Measurements from ENCODE around the gene CCM2. TPM values are rescaled to one million over a fixed set of nuclear protein-coding genes. Genes with fewer than 3 reads are reported as not detected.
"Not testable (repeated sequence)": the region's sequence is repeated elsewhere in the genome, so short reads cannot be mapped to it uniquely, and the experiment has no call there.

Gene CCM2
- total RNA-seq, 2 experiments from 2014 or later: 72.3 to 77.5 TPM

GRCh38 chr7:45015313-45015712, 15.3 kb downstream of the CCM2 start:
- peaks cover 27% of the 10 kb centered on the region for H3K4me1 Mint-ChIP-seq (ENCODE audit: low read depth)
- H3K36me3 Mint-ChIP-seq (ENCODE audit: low read depth): peaks cover 43% of the 10 kb centered on the region
- H3K4me3 Mint-ChIP-seq: no peak overlapping the region
- ChIA-PET CTCF (interaction anchor here (0.8 to 1.2 kb wide), 3 partner anchors 11 to 120 kb away, joined by 3 to 5 read pairs (median 3); no protein-coding TSS in a partner anchor), POLR2A (interaction anchor here (0.9 kb wide), 2 partner anchors 13 to 90 kb away, joined by 3 to 4 read pairs; no protein-coding TSS in a partner anchor)
- H3K27me3 Mint-ChIP-seq: no peaks in the 10 kb centered on the region
- TF ChIP-seq CTCF (IDR thresholded peaks at IDR 0.05): no peak
- intact Hi-C loops (cut with micrococcal nuclease): no loop called here
- no peak for DNase-seq
- peak overlapping the region; percentile 37 for H3K27ac Mint-ChIP-seq
- ATAC-seq: no peak
- H3K9me3 Mint-ChIP-seq: no peaks in the 10 kb centered on the region

GRCh38 chr7:45017253-45017652, 17.3 kb downstream of the CCM2 start:
- Mint-ChIP-seq H3K4me3 (no peak overlapping the region), H3K27ac (peak overlapping the region; percentile 1), H3K36me3 (ENCODE audit: low read depth) (peaks cover 41% of the 10 kb centered on the region), H3K27me3 (no peaks in the 10 kb centered on the region), H3K4me1 (ENCODE audit: low read depth) (peaks cover 38% of the 10 kb centered on the region), H3K9me3 (no peaks in the 10 kb centered on the region)
- POLR2A ChIA-PET: no interaction called here
- no peak for TF ChIP-seq CTCF (IDR thresholded peaks at IDR 0.05)
- DNase-seq: no peak
- no peak for ATAC-seq
- CTCF ChIA-PET: no interaction called here
- intact Hi-C loops (cut with micrococcal nuclease): no loop called here

- intact Hi-C loops (cut with micrococcal nuclease): no loop called here
- H3K9me3 Mint-ChIP-seq: peaks cover 3% of the 10 kb centered on the region
- peaks cover 37% of the 10 kb centered on the region for H3K36me3 Mint-ChIP-seq (ENCODE audit: low read depth)
- H3K27ac Mint-ChIP-seq: no peak overlapping the region
- POLR2A ChIA-PET: interaction anchor here (1.5 to 4.7 kb wide), 2 partner anchors 20 to 89 kb away, joined by 4 to 28 read pairs; partner anchors contain the start of gene CCM2
- H3K4me1 Mint-ChIP-seq (ENCODE audit: low read depth): peaks cover 32% of the 10 kb centered on the region
- H3K27me3 Mint-ChIP-seq: no peaks in the 10 kb centered on the region
- CTCF ChIA-PET: interaction anchor here (1.4 to 1.6 kb wide), 2 partner anchors 19 to 63 kb away, joined by 3 to 5 read pairs; no protein-coding TSS in a partner anchor
- ATAC-seq (no peak), DNase-seq (no peak)
- H3K4me3 Mint-ChIP-seq: no peak overlapping the region
- TF ChIP-seq CTCF (IDR thresholded peaks at IDR 0.05): no peak
These were observed 20.9 kb downstream of the CCM2 start for GRCh38 chr7:45020915-45021314.

GRCh38 chr7:45021604-45022296, 21.7 kb downstream of the CCM2 start:
- peaks cover 36% of the 10 kb centered on the region for H3K4me1 Mint-ChIP-seq (ENCODE audit: low read depth)
- no peak overlapping the region for H3K4me3 Mint-ChIP-seq
- TF ChIP-seq CTCF (IDR thresholded peaks at IDR 0.05): no peak
- peak; percentile 79 for ATAC-seq
- peak overlapping the region; percentile 70 for H3K27ac Mint-ChIP-seq
- H3K9me3 Mint-ChIP-seq: peaks cover 3% of the 10 kb centered on the region
- DNase-seq: peak; percentile 34
- peaks cover 37% of the 10 kb centered on the region for H3K36me3 Mint-ChIP-seq (ENCODE audit: low read depth)
- POLR2A ChIA-PET: interaction anchor here (0.8 to 4.7 kb wide), 8 partner anchors 11 to 136 kb away, joined by 3 to 28 read pairs (median 4); partner anchors contain the start of genes CCM2, MYO1G and PURB
- intact Hi-C loops (cut with micrococcal nuclease): no loop called here
- CTCF ChIA-PET: interaction anchor here (1.4 to 1.7 kb wide), 3 partner anchors 19 to 64 kb away, joined by 3 to 6 read pairs (median 5); no protein-coding TSS in a partner anchor
- H3K27me3 Mint-ChIP-seq: no peaks in the 10 kb centered on the region

GRCh38 chr7:45024126-45024744, 24.2 kb downstream of the CCM2 start:
- Mint-ChIP-seq H3K4me1 (ENCODE audit: low read depth) (peaks cover 57% of the 10 kb centered on the region), H3K36me3 (ENCODE audit: low read depth) (peaks cover 51% of the 10 kb centered on the region), H3K9me3 (peaks cover 3% of the 10 kb centered on the region), H3K27ac (no peak overlapping the region), H3K27me3 (no peaks in the 10 kb centered on the region), H3K4me3 (no peak overlapping the region)
- no peak for DNase-seq
- ATAC-seq: no peak
- TF ChIP-seq CTCF (IDR thresholded peaks at IDR 0.05): no peak
- POLR2A ChIA-PET: interaction anchor here (1.0 to 5.9 kb wide), 4 partner anchors 10 to 30 kb away, joined by 3 to 46 read pairs (median 16); partner anchors contain the start of gene CCM2
- intact Hi-C loops (cut with micrococcal nuclease): no loop called here
- CTCF ChIA-PET: no interaction called here

- H3K27me3 Mint-ChIP-seq; H3K9me3 Mint-ChIP-seq; DNase-seq; ATAC-seq; intact Hi-C loops (cut with micrococcal nuclease); H3K4me3 Mint-ChIP-seq: not testable (repeated sequence)
- ChIA-PET POLR2A (interaction anchor here (1.0 to 5.9 kb wide), 4 partner anchors 9 to 23 kb away, joined by 3 to 46 read pairs (median 4); no protein-coding TSS in a partner anchor), CTCF (interaction anchor here (0.6 to 2.9 kb wide), 4 partner anchors 11 to 48 kb away, joined by 3 to 13 read pairs (median 4); no protein-coding TSS in a partner anchor)
- Mint-ChIP-seq H3K4me1 (ENCODE audit: low read depth) (peaks cover 69% of the 10 kb centered on the region), H3K36me3 (ENCODE audit: low read depth) (peaks cover 61% of the 10 kb centered on the region), H3K27ac (peak overlapping the region; percentile 73)
These were observed 25.5 kb downstream of the CCM2 start for GRCh38 chr7:45025473-45025872.

All from activated CD8-positive, alpha-beta T cell treated with anti-CD3 and anti-CD28 coated beads for 36 hours (primary cell).